NCI-H1436 (cell line): ENCODE results near the gene TMEM270.
"Not testable (repeated sequence)": the region's sequence is repeated elsewhere in the genome, so short reads cannot be mapped to it uniquely, and the experiment has no call there.

Experiments used
- DNase-seq: peaks from one replicate; lab custom pipeline; 2025; lab: John Stamatoyannopoulos, UW

Gene TMEM270

DNA sequence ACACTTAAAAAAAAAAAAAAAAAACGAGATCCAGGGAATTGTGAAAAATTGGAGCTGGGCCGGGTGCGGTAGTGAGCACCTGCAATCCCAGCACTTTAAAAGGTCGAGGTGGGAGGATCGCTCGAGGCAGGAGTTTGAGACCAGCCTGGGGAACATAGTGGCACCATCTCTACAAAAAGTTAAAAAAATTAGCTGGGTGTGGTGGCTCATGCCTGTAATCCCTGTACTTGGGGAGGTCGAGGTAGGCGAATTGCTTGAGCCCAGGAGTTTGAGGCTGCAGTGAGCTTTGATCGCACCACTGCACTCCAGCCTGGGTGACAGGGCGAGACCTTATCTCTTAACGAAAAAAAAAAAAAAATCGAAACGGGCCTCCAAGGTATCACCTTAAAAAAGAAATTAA is 28.2 kb upstream of the TMEM270 start:
- no peak for DNase-seq

GRCh38 chr7:73833251-73833919 is 27.6 kb upstream of the TMEM270 start:
- no peak for DNase-seq

GRCh38 chr7:73834626-73835191 is 26.2 kb upstream of the TMEM270 start:
- no peak for DNase-seq

DNA sequence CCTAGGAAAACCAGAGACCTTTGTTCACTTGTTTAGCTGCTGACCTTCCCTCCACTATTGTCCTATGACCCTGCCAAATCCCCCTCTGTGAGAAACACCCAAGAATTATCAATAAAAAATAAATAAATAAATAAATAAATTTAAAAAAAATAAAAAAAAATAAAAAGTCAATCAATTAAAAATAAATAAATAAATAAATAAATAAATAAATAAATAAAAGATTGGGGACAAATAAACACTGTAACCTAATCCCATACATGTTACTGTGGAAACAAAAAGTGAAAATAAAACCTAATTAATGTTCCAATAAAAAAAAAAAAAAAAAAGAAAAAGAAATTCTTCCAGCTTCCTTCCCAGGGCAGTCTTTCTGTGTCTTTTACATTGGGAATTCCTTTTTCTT is 23.8 kb upstream of the TMEM270 start:
- DNase-seq: not testable (repeated sequence)

GRCh38 chr7:73838642-73839041 is 22.3 kb upstream of the TMEM270 start:
- no peak for DNase-seq

GRCh38 chr7:73839290-73839689 is 21.7 kb upstream of the TMEM270 start:
- no peak for DNase-seq

DNA sequence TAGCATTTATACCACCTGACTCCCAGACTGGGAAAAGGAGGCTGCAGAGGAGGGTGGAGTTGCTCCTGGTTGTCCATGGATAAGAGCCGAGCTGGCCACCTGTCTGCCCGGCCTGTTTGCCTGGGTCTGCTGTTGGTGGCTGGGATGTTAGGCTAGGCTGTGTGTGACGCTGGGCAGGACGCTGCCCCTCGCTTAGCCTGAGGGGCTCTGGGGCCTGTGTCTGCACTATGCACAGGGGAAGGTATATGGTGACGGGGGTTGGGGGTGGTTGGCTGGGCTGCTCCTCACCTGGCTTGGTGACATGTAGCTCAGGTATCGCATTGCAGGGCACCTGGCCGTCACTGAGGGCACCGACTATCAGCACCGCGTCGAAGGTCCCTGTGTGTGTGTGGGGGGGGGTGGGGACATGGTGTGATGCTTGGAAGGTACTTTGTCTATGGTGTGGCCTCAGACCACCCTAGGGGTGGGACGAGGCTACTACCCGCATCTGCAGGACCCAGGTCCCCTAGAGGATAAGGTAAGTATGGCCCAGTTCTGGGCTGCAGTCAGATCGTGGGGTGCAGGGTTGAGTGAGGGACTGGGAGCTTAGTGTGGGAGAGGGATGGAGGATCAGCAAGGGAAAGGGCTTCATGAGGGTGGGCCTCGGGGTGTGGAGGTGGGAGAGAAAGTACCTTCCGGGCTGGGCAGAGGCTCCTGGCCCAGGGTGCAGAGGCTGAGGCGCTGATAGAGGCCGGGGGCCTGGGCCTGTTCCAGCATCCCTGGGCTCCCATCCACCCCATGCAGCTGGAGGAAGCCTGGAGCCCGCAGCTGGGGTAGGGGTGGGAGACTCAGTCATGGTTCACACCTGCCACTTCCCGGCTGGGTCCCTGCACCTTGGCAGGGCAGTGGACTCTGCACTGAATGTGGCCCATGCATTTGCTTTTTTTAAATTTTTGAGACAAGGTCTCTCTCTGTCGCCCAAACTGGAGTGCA is 20.9 kb upstream of the TMEM270 start:
- DNase-seq: no peak

DNA sequence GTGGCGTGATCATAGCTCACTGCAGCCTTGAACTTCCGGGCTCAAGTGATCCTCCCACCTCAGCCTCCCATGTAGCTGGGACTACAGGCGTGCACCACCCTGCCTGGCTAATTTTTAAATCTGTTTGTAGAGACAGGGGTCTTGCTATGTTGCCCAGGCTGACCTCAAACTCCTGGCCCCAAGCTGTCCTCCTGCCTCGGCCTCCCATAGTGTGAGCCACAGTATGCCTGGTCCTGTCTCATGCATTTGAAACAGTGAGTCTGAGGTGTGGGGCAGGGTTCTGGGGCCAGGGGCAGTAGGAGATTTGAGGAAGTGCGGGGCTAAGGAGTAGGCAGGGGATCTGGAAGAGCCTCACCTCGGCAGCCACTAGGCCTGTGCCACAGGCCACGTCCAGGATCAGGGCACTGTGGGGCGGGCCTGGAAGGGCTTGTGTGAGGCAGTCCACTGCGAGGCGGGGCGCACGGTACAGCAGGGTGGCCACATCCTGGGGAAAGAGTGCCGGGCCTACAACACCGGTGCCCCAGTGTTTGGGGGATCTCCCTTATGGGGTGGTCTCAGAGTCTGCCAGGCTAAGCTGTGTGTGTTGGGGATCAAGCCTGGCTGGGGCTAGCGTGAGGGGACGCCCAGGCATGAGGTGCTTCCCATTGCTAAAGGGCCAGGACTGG is 20.1 kb upstream of the TMEM270 start:
- DNase-seq: no peak

- no peak for DNase-seq
These were observed 19.3 kb upstream of the TMEM270 start for GRCh38 chr7:73841689-73842066.

DNA sequence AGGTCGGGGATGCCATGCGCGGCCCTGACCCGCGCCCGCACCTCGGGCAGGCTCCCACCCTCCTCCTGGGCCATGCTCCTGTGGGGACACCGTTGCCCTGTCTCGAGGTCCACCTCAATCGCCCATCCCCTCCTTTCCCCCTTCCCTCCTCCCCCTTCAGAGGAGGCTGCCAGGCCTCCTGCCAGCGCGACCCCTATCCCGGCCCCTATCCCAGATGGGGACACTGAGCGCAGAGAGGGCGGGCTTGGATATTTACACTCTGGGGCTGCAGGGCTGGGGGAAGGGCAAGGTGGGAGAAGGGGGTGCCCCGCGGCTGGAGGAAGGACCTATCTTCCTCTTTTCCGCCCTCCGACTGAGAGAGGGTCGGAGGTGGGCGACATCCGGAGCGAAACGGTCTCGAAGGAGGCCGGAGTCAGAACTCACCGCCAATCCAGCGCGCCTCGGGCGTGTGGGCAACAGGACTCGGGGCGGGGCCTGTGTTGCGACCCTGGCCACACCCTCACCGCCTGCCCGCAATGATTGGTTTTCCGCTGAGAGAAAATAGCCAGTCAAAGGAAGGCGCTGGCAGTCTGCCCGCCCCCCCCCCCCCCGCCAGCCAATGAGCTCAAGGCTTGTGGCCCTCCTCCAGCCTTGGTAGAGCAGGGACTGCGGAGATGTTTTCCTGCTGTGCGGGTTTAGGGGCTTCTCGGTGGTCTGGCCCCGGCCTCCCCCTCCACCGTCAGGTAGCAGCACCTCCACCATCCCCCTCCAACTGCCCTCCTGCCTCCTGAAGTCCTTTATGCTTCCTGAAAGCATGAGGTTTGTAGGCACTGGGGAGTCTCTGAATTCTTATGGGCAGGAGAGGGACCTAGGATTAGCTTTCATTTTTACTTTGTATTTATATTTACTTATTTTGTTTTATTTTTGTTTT is 18.6 kb upstream of the TMEM270 start, which contains the start of gene METTL27:
Gene METTL27, minus strand, starts transcription at position 450 of the 910 bp plus-strand sequence. Its CDS starts 376 bp downstream, at position 74.
- peak; percentile 92 for DNase-seq

DNA sequence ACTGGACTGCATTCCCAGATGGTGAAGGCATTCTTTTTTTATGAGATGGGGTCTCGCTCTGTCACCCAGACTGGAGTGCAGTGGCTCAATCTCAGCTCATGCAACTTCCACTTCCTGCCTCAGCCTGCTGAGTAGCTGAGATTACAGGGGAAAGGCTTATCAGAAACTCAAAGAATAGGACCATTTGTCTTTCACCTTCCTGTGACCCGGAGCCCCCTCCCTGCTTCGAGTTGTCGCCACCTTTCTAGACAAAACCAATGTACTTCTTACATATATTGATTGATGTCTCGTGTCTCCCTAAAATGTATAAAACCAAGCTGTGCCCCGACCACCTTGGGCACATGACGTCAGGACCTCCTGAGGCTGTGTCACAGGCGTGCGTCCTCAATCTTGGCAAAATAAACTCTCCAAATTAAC is 16.8 kb upstream of the TMEM270 start:
- no peak for DNase-seq

GRCh38 chr7:73844848-73845460 is 16.0 kb upstream of the TMEM270 start:
- DNase-seq: no peak

DNA sequence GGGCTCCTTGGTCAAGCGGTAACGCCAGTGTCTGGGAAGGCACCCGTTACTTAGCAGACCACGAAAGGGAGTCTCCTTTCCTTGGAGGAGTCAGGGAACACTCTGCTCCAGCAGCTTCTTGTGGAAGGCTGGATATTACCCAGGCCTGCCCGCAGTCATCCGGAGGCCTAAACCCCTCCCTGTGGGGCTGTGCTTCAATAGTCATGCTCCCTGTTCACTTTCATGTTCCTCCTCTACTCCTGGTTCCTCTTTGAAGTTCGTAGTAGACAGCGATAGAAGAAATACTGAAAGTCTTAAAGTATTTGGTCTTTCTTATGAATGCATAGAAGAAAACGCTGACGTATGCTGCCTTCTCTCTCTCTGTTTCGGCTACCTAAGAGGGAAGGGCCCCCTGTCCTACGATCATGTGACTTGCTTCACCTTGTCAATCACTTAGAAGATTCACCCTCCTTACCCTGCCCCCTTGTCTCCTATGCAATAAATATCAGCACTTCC is 15.2 kb upstream of the TMEM270 start:
- not testable (repeated sequence) for DNase-seq

- DNase-seq: no peak
These were observed 12.8 kb upstream of the TMEM270 start for GRCh38 chr7:73847941-73848723.

DNA sequence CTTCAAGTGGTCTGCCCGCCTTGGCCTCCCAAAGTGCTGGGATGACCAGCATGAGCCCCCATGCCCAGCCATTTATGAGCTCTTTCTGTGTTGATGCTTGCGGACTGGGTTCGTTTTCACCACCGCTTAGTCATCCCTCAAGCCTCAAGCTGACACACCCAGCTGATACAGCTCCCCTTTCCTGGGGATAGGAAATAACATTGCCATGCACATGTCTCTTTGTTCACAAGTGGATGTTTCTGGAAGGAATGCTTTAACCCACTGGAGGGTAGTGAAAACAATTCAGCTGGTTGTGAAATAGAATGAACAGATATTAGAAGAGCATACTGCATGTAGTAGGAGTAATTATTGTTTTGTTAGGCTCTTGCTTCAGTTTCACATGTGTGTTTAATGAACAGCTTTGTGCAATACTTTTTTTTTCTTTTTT is 10.2 kb upstream of the TMEM270 start:
- DNase-seq: no peak

DNA sequence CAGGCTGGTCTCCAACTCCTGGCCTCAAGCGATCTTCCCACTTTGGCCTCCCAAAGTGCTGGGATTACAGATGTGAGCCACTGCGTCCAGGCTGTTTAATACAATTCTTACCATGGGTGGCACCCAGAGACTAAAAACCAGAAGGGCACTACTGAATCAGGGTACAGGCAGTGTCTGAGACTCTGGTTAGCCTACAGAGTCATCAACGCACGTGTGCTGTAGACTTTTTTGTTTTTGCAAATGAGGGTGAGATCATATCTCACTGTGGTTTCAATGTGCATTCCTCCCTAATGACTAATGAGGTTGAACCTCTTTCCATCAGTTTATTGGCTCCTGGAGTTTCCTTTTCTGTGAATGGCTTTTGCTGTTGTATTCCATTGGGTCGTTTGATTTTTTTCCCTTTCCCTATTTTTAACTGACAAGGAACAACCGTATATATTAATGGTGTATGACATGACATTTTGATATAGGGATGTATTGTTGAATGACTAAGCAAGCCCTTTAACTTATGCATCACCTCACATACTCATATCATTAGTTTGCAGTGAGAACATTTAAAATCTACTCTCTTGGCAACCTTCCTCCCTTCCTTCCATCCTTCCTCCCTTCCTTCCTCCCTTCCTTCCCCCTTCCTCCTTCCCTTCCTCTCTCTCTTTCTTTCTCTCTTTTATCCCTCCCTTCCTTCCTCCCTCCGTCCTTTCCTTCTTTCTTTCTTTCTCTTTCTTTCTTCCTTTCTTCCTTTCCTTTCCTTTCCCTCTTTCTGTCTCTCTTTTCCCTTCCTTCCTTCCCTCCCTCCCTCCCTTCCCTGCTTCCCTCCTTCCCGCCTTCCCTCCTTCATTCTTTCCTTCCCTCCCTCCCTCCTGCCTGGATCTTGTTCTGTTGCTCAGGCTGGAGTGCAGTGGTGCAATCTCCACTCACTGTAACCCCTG is 9.3 kb upstream of the TMEM270 start:
- DNase-seq: no peak

DNA sequence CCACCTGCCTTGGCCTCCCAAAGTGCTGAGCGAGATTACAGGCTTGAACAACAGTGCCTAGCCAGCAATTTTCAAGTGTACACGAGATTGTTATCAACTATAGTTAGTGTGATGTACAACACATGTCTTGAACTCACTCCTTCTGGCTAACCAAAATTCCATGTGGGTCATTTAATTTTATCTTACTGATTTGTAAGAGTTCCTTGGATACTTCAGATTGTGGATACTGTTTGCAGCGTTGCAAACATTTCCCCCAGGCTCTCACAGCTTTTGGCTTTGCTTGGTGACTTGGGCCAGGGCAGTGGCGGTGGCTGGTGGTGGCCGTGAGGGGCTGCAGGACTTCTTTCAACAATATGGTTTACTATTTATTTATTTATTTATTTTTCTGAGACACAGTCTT is 8.5 kb upstream of the TMEM270 start:
- DNase-seq: no peak

DNA sequence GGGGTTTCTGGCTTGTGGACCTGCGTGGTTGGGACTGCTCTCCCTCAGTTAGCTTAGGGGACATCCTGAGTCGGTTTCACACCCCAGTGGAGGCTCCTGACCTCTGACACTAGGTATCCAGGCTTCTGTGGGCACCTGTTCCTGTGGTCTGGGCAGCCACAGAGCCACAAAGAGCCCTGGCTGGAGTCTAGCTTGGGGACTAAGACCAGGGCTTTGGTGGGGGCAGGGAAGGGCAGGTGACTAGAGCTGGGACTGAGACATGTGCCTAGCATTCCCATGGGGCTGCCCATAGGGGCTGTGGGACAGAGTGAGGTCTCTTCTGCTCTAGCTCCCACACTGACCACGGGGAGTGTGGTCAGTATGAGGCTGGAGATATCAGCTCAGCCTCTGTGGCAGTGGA is 4.0 kb upstream of the TMEM270 start:
- DNase-seq: no peak

DNA sequence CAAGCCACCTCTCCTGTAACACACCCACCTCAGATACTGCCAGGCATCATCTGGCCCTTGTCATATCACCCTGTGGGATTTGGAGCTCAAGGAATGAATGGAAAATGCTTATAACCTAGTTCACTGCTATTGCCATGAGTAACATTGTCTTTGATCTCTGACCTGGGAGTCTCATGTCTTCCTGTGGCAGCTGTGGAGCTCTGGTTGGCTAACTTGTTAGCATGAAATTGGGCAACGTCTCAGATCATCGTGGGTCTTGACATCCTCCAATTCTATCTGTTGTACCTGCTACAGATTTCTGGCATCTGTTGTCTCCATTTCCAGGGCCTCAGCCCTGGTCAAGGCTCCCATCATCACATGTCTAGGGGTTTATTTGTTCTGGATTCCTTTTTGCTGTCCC is 2.2 kb upstream of the TMEM270 start:
- no peak for DNase-seq
